Measurements from ENCODE around the gene CARD11. TPM values are rescaled to one million over a fixed set of nuclear protein-coding genes. Genes with fewer than 3 reads are reported as not detected.

The CARD11 gene
- total RNA-seq, 1 donor from 2014 or later: 3.5 TPM

- no peak for DNase-seq (ENCODE audit: extremely low read depth, low read depth, low spot score)
Observed at GRCh38 chr7:2947058-2947780, 96.4 kb downstream of the CARD11 start.

- DNase-seq (ENCODE audit: extremely low read depth, low read depth, low spot score): no peak
Observed at GRCh38 chr7:2945171-2945570, 98.5 kb downstream of the CARD11 start.

- no peak for DNase-seq (ENCODE audit: extremely low read depth, low read depth, low spot score)
Observed at GRCh38 chr7:2944739-2945138, 98.9 kb downstream of the CARD11 start.

- DNase-seq (ENCODE audit: extremely low read depth, low read depth, low spot score): no peak
Observed at GRCh38 chr7:2943851-2944601, 99.6 kb downstream of the CARD11 start.

GRCh38 chr7:2941216-2941859 is 102.3 kb downstream of the CARD11 start:
- DNase-seq (ENCODE audit: extremely low read depth, low read depth, low spot score): no peak

- no peak for DNase-seq (ENCODE audit: extremely low read depth, low read depth, low spot score)
Observed at GRCh38 chr7:2940466-2940865, 103.2 kb downstream of the CARD11 start.

GRCh38 chr7:2939193-2939885 is 104.3 kb downstream of the CARD11 start:
- no peak for DNase-seq (ENCODE audit: extremely low read depth, low read depth, low spot score)

GRCh38 chr7:2938514-2939192 is 105.0 kb downstream of the CARD11 start:
- DNase-seq (ENCODE audit: extremely low read depth, low read depth, low spot score): no peak

GRCh38 chr7:2937701-2938513 is 105.8 kb downstream of the CARD11 start:
- DNase-seq (ENCODE audit: extremely low read depth, low read depth, low spot score): no peak

- no peak for DNase-seq (ENCODE audit: extremely low read depth, low read depth, low spot score)
Observed at GRCh38 chr7:2936891-2937580, 106.6 kb downstream of the CARD11 start.

- DNase-seq (ENCODE audit: extremely low read depth, low read depth, low spot score): no peak
Observed at GRCh38 chr7:2936301-2936700, 107.4 kb downstream of the CARD11 start.

- DNase-seq (ENCODE audit: extremely low read depth, low read depth, low spot score): no peak
Observed at GRCh38 chr7:2934984-2935740, 108.5 kb downstream of the CARD11 start.

- DNase-seq (ENCODE audit: extremely low read depth, low read depth, low spot score): no peak
Observed at GRCh38 chr7:2934211-2934731, 109.4 kb downstream of the CARD11 start.

GRCh38 chr7:2932402-2933251 is 111.0 kb downstream of the CARD11 start:
- DNase-seq (ENCODE audit: extremely low read depth, low read depth, low spot score): no peak

GRCh38 chr7:2931034-2931415 is 112.6 kb downstream of the CARD11 start:
- no peak for DNase-seq (ENCODE audit: extremely low read depth, low read depth, low spot score)

GRCh38 chr7:2930310-2931033 is 113.2 kb downstream of the CARD11 start:
- DNase-seq (ENCODE audit: extremely low read depth, low read depth, low spot score): no peak
